Transverse colon (tissue), 4 donors: Measurements from ENCODE around the gene PIEZO1. TPM values are rescaled to one million over a fixed set of nuclear protein-coding genes. Genes with fewer than 3 reads are reported as not detected.
A peak's percentile ranks its signal among the peaks of the same experiment; 100 is the strongest.

Experiments used
- DNase-seq: peaks from one replicate; pipeline ENCODE4 v3.0.0-alpha.2; 2019
- H3K27ac ChIP-seq, 4 donors: fragments of 200-600 bp; sonication (generic); 2 replicates each; pipeline ENCODE4 v1.5.1; 2016 to 2018; ENCODE audit warnings: inconsistent platforms in 4 of 4
- H3K27me3 ChIP-seq: fragments of 200-600 bp; sonication (generic); 2 replicates; pipeline ENCODE4 v1.5.1; 2017; ENCODE audit warnings: inconsistent platforms
- H3K36me3 ChIP-seq, 4 donors: fragments of 200-600 bp; sonication (generic); 2 replicates each; pipeline ENCODE4 v1.5.1; 2017 to 2019; ENCODE audit warnings: inconsistent platforms in 4 of 4
- H3K4me1 ChIP-seq, 4 donors: fragments of 200-600 bp; sonication (generic); 2 replicates each; pipeline ENCODE4 v1.5.1; 2017 to 2020; ENCODE audit warnings: inconsistent platforms in 4 of 4
- H3K4me3 ChIP-seq, 4 donors: fragments of 200-600 bp; sonication (generic); 1 replicate in 1 of 4; 2 replicates in 3 of 4; pipeline versions ENCODE4 v1.5.1 to v1.6.1; 2017 to 2019; ENCODE audit warnings: inconsistent platforms in 4 of 4
- H3K9me3 ChIP-seq, 2 donors: fragments of 200-600 bp; sonication (generic); 2 replicates each; pipeline ENCODE4 v1.5.1; 2017 to 2019; ENCODE audit warnings: inconsistent platforms in 2 of 2
- CTCF ChIP-seq, 5 experiments: fragments of 200-600 bp in 3 of 5; fragments of 450-650 bp in 2 of 5; sonication (generic) in 3 of 5; IDR thresholded peaks; 1 replicate in 2 of 5; 2 replicates in 3 of 5; pipeline ENCODE4 v1.5.1; 2016 to 2017; ENCODE audit warnings: antibody characterized with exemption in 5 of 5, inconsistent platforms in 3 of 5, mild to moderate bottlenecking in 2 of 5, moderate library complexity in 1 of 5
- EP300 ChIP-seq: sonication (generic); formaldehyde crosslinking; IDR thresholded peaks from one replicate; pipeline ENCODE4 v1.6.1; 2017; ENCODE audit warnings: antibody characterized with exemption, low read depth
- POLR2A ChIP-seq: fragments of 450-650 bp; IDR thresholded peaks from one replicate; pipeline ENCODE4 v1.6.1; 2016; ENCODE audit warnings: antibody characterized with exemption, mild to moderate bottlenecking, moderate library complexity
- POLR2AphosphoS5 ChIP-seq, 3 donors: sonication (generic); formaldehyde crosslinking; IDR thresholded peaks; one replicate each; pipeline ENCODE4 v1.6.1; 2016; ENCODE audit warnings: antibody characterized with exemption in 3 of 3
- WGBS, 2 donors: methylation state at CpG; one replicate each; pipeline ENCODE4 v1.1.5; 2018; ENCODE audit warnings: low coverage in 1 of 2; 5-methylcytosine and 5-hydroxymethylcytosine counted together
- in situ Hi-C, 4 donors: fragments of 200-750 bp; cut with MboI; loops; one replicate each; pipeline versions ENCODE4 v1.15.0 to v1.15.1; 2017; ENCODE audit warnings: low sequenced_read_pairs in 3 of 4, low pct_ligation_motif_present in 1 of 4, low pct_unique_long_range_greater_than_20kb in 1 of 4
- intact Hi-C: fragments of 100-400 bp; cut with DNase I; formaldehyde crosslinking; loops from one replicate; pipeline ENCODE4 v1.15.1; 2023; ENCODE audit warnings: low total_unique reads
- total RNA-seq, 4 donors: library from RNA; depleted of rRNA; stranded (reverse); fragments of >200 nt; gene quantifications; one replicate each; pipeline ENCODE4 v1.1.0, GENCODE V29; 2016

PIEZO1 gene
- total RNA-seq, 4 donors from 2014 or later = 133 to 546 (median 179) TPM

- no peak overlapping the region for H3K4me3 ChIP-seq
- H3K27ac ChIP-seq = no peak overlapping the region
- no peaks in the 10 kb centered on the region for H3K27me3 ChIP-seq
- intact Hi-C loops (no loop called here), in situ Hi-C loops (no loop called here)
- DNase-seq = no peak
- TF ChIP-seq CTCF (IDR thresholded peaks at IDR 0.05) = no peak
- TF ChIP-seq EP300 = no peak
- TF ChIP-seq POLR2AphosphoS5 (IDR thresholded peaks at IDR 0.05) = no peak
- no peak for TF ChIP-seq POLR2A
- H3K9me3 ChIP-seq = no peaks in the 10 kb centered on the region
- peaks cover 0 to 1% (median 0%) of the 10 kb centered on the region in 4 donors for H3K4me1 ChIP-seq
- WGBS, 2 donors = 88% methylated on average over 13 of the region's 13 CpGs; no CpG with 5 or more reads in 1 of the 2 donors
- H3K36me3 ChIP-seq = peaks cover 0 to 8% (median 0%) of the 10 kb centered on the region in 4 donors
These were observed 46.8 kb upstream of the PIEZO1 start for GRCh38 chr16:88831838-88832237.

DNA sequence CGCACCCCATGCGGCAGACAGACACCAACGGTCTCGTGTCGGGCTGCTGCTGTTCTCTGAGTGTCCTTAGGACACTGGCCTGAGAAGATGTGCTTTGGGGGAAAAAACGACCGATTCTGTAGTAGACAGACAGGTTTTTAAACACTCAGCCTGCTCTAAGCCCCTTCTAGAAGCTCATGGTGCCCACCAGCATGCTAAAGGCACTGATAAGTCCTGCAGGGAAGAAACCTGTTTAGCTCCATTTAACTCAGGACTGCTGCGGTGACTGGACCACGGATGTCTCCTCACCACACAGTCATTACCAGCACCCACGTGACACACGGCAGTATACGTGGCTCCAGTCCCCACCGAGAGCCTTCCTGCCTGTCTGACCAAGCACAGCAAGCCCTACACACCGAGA lies 45.8 kb upstream of the PIEZO1 start:
- peaks cover 0 to 9% (median 3%) of the 10 kb centered on the region in 4 donors for H3K4me1 ChIP-seq
- WGBS, 2 donors = 90% methylated on average over 14 of the region's 14 CpGs; no CpG with 5 or more reads in 1 of the 2 donors
- TF ChIP-seq POLR2AphosphoS5 (IDR thresholded peaks at IDR 0.05) = no peak
- no peak for TF ChIP-seq POLR2A
- no peak for TF ChIP-seq EP300
- TF ChIP-seq CTCF (IDR thresholded peaks at IDR 0.05) = no peak
- H3K27me3 ChIP-seq = no peaks in the 10 kb centered on the region
- H3K4me3 ChIP-seq = no peak overlapping the region
- H3K27ac ChIP-seq = peak overlapping the region in 3 of 4 donors; percentile 15 to 55 (median 25)
- intact Hi-C loops (no loop called here), in situ Hi-C loops (no loop called here)
- no peaks in the 10 kb centered on the region for H3K9me3 ChIP-seq
- peaks cover 0 to 8% (median 0%) of the 10 kb centered on the region in 4 donors for H3K36me3 ChIP-seq
- DNase-seq = no peak

DNA sequence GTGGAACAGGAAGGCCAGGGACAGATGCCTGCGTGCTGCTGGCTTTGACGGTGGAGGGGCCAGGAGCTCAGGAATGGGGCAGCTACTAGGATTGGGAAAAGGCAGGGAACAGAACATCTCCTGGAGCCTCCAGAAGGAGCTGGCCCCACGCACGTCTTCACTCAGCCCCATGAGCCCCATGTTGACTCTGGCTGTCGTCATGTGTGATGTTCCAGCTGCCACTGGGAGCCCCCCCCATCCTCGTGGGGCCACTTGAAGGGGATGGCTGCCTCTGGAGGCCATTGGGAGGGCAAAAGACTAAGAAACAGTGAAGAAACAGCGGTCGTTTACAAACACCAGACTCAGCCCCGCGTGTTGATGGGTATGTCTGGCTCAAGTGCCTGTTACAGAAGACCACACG lies 45.2 kb upstream of the PIEZO1 start:
- intact Hi-C loops (no loop called here), in situ Hi-C loops (no loop called here)
- peaks cover 0 to 11% (median 4%) of the 10 kb centered on the region in 4 donors for H3K4me1 ChIP-seq
- 40 to 60% methylated on average over 1 to 10 of the region's 11 CpGs for WGBS, 2 donors
- H3K9me3 ChIP-seq = no peaks in the 10 kb centered on the region
- DNase-seq = peak; percentile 41
- no peak for TF ChIP-seq POLR2A
- peak; percentile 43 for TF ChIP-seq EP300
- peak in 2 of 3 donors; percentile 53 to 73 for TF ChIP-seq POLR2AphosphoS5 (IDR thresholded peaks at IDR 0.05)
- peak overlapping the region in 2 of 4 donors; percentile 25 to 55 for H3K27ac ChIP-seq
- H3K27me3 ChIP-seq = no peaks in the 10 kb centered on the region
- H3K36me3 ChIP-seq = peaks cover 0 to 8% (median 0%) of the 10 kb centered on the region in 4 donors
- H3K4me3 ChIP-seq = no peak overlapping the region

DNA sequence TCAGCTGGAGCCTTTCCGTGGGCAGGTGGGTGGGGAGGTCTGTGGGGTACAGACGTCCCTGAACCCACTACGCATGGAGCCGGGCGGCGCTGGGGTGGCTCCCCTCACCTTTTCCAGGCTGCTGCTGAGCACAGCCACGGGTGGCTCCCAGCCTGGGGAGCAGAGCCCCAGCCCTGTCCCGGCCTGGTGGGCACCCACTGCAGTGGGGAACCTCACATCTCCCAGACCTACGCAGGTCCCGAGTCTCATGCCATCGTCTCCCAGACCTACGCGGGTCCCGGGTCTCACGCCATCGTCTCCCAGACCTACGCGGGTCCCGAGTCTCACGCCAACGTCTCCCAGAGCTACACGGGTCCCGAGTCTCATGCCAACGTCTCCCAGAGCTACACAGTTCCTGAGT lies 43.7 kb upstream of the PIEZO1 start:
- Histone ChIP-seq H3K4me1 (peaks cover 0 to 11% (median 4%) of the 10 kb centered on the region in 4 donors), H3K27ac (no peak overlapping the region), H3K27me3 (no peaks in the 10 kb centered on the region), H3K4me3 (no peak overlapping the region), H3K9me3 (no peaks in the 10 kb centered on the region), H3K36me3 (peaks cover 0 to 8% (median 0%) of the 10 kb centered on the region in 4 donors)
- 87 to 90% methylated on average over 3 to 24 of the region's 24 CpGs for WGBS, 2 donors
- intact Hi-C loops (no loop called here), in situ Hi-C loops (no loop called here)
- DNase-seq = no peak
- no peak for TF ChIP-seq EP300
- no peak for TF ChIP-seq POLR2AphosphoS5 (IDR thresholded peaks at IDR 0.05)
- no peak for TF ChIP-seq CTCF (IDR thresholded peaks at IDR 0.05)
- no peak for TF ChIP-seq POLR2A

DNA sequence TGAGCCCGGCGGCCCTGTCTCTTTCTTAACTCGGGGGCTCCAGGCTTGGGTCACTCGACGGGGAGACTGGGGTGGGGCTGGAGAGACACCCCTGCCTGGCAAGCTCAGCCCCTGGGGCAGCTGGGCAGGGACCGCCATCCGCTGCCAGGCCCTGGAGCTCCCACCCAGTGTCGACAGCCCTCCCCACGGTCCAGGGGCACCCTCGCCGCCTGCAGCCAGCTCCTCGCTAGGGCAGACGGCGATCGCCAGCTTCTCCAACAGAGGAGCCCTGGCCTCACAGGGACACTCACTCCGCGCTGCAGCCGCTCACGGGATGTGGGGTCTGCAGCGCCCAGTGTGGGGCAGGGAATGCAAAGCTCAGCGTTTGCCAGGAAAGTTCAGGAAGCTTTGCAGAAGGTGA lies 42.7 kb upstream of the PIEZO1 start:
- intact Hi-C loops (no loop called here), in situ Hi-C loops (no loop called here)
- 92% methylated on average over 21 of the region's 21 CpGs; no CpG with 5 or more reads in 1 of the 2 donors for WGBS, 2 donors
- no peaks in the 10 kb centered on the region for H3K9me3 ChIP-seq
- H3K4me3 ChIP-seq = no peak overlapping the region
- DNase-seq = no peak
- TF ChIP-seq POLR2AphosphoS5 (IDR thresholded peaks at IDR 0.05) (no peak), POLR2A (no peak), EP300 (no peak), CTCF (IDR thresholded peaks at IDR 0.05) (no peak)
- H3K36me3 ChIP-seq = peaks cover 0 to 8% (median 0%) of the 10 kb centered on the region in 4 donors
- H3K27ac ChIP-seq = no peak overlapping the region
- no peaks in the 10 kb centered on the region for H3K27me3 ChIP-seq
- peaks cover 0 to 11% (median 4%) of the 10 kb centered on the region in 4 donors for H3K4me1 ChIP-seq
